Endometrium (tissue), 2 donors: Measurements from ENCODE around the gene SNAP25.

Experiments used
- FAIRE-seq: peaks from 2 replicates; lab custom pipeline; 2012; peaks lifted over from hg19 to GRCh38; lab: Jason Lieb, UNC
- donor health status: control.
- donor health status: control.

SNAP25 gene

DNA sequence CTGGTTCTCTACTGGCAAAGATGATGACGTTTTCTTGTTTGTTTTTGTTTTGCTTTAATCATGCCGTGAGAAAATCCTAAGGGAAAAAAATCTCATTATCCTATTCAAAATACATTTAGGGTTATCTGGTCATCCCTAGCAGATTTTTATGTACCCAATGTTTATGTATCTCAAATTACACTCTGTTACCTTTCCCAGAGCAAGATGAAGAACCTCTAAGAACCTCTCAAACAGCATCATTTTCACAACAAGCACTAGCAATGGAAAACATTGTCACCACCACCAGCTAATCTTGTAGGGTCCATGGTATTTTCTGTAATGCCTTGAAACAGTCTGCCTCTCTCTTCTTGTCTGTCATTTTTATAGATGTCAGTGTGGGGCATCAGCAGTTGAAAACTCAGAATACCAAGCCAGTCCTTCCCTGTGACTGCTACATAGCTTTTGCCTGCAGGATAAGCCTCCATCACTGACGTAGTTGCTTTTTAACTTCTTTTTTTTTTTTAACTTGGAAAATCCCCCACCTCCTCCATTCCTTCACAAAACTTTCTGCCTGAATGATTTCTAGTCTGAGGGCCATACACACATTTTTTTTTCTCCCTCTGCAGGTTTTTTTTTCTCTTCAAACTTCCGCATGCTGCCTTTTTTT lies 2.4 kb upstream of the SNAP25 start:
- FAIRE-seq: no peak

DNA sequence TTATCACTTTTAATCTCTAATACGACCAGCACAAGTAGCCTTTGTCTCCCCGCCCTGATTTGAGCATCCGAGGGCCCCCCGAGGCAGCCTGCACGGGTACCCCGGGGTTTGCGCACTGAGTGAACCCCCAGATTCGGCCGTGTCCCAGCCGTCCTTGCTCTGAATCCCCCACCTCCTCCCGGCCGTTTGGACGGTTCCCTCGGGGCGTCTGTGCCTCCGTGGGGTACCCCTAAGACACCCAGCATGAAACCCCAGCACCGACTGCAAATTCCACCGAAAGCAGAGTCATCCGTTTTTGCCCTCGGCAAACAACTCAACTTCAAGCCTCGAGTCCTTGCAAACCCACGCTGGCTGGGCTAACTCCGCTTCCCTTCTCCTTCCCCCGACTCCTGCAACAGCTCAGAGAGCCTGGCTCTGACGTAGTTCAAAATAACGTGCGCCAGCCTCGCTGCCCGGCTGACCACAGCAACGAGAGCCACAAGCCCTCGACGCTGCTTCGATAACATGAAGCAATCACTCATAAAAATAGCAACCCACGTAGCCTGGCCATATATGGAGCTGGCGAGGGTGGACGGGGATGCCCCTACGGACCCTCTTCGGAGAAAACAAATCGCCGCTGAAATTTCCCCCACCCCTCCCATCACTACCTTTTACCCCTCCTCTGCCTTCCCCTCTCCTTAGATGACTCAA lies 764 bp upstream of the SNAP25 start:
- FAIRE-seq: no peak

DNA sequence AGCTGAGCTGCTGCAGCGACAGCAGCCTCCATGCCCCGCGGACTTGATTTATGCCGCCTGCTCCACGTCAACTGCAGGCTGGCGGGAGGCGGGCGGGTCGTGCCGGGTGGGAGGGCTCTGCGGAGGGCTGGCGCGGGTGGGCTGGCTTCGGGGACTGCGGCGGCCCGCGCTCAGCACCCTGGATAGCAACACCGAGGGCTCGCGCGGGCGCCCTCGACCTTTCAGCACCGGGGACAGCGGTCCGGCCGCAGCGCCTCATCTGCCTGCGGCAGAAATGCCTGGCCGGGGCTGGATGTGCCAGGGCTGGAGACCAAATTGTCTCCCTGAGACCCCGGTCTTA lies 792 bp downstream of the SNAP25 start:
- no peak for FAIRE-seq

DNA sequence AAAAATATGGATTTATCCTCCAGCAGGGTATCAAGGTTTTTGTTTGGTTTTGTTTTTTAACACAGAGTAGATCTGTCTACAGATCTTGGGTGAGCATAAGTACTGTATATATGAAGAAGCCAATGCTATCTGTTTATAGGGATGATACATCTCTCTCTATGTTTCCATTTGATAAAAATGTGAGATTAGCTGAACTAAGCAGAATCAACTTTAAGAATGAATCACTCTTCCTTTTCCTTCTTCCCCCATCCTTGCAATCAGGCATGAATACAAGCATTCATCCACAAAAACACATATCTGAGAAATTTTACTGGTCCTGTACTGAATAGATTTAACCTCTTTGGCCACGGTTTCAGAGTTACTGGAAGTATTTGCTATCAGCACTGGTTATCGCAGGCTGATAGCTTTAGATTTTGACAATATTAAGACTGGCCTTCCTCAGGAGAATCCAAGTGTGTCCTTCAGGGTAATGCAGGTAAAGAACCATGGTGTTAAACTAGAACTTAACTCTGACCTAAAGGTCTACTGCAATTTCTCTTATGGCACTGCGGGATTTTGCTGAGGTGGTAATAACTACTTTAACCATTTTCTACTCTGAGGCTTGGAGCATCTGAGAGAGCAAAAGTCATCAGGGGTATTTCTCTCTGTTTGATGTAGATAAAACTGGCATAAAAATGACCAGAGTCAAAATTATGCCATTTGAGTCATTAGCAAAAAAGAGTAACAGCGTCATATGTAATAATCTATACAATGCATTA lies 1.5 kb downstream of the SNAP25 start:
- FAIRE-seq: no peak

DNA sequence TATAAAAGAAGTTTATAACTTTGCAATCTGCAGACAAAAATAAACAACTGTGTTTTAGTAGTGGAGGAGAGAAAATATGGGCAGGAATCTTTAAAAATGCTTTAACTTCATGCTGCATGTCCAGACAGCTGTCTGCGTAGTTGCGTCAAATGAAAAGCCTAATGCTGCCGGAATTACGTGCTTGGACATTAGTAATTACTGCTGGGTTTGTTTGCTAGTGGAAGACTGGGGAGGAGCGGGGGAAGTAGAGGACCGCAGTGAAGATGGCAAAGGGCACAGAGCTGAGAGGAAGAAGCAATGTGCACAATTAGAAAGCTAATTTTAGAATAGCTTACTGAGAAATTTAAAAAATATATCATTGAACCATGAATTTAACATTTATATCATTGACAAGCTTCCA lies 2.4 kb downstream of the SNAP25 start:
- FAIRE-seq: no peak

DNA sequence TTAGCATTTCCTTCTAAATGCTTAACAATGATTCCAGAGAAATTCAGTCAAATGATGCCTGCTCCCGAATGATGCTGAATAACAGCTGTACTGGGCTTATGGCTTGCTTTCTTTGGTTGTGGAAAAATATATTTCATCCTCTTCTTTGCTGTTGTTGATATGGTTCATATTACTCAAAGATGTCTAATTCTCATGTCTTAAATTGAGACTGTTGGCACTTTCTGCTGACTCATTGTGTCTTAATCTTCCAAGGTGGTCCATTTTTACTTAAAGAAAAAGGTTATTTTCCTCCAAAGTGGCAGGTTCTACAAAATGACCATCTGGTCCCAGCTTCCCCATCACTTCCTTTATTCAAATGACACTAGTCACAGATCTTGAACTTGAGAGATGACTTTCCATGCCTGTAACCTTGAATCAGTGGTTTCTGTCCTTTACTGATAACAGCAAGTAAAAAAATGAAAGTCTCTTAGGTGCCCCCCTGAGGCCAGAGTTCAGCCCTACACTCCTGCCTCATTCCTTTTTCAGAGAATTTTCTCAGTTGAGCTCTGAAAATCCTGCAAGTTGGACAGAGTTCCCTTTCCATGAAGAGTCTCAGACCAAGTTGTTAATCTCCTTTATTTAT lies 6.9 kb downstream of the SNAP25 start:
- FAIRE-seq: no peak

DNA sequence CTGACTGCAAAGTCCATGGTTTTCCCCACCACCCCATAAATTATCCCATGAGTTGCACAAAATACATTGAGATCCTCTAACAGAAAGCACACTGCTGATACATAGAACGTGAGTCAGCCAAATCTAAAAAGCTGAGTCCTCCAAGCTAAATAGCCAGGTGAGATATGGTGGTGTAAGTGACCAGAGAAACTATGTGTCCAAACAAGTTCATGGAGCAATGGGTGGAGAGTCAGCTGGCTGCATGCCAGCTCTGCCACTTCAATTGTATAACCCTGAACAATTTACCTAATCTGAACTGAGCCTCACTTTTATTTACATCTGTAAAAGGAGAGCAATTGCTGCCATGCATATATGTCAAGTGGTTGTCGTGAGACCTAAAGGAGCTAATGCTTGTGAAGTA lies 9.7 kb downstream of the SNAP25 start:
- FAIRE-seq: no peak

DNA sequence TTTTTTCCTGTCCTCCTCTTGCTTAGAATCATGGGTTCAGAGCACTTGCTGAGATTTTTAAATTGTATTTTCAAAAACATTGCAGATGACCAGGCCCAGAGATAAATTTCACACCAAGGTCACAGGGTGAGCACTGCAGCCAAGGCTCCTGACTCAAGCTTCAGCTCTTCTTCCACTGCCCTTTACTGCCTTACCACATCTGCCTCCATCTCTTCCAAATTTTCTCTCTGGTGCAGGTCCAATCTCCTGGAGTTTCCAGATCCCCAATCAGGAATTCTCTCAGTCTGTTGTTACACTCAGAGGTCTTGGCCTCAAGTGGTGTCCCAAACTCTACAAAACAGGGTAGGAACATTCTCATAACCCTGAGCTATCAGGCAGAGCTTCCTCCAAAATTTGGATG lies 12.7 kb downstream of the SNAP25 start:
- no peak for FAIRE-seq

DNA sequence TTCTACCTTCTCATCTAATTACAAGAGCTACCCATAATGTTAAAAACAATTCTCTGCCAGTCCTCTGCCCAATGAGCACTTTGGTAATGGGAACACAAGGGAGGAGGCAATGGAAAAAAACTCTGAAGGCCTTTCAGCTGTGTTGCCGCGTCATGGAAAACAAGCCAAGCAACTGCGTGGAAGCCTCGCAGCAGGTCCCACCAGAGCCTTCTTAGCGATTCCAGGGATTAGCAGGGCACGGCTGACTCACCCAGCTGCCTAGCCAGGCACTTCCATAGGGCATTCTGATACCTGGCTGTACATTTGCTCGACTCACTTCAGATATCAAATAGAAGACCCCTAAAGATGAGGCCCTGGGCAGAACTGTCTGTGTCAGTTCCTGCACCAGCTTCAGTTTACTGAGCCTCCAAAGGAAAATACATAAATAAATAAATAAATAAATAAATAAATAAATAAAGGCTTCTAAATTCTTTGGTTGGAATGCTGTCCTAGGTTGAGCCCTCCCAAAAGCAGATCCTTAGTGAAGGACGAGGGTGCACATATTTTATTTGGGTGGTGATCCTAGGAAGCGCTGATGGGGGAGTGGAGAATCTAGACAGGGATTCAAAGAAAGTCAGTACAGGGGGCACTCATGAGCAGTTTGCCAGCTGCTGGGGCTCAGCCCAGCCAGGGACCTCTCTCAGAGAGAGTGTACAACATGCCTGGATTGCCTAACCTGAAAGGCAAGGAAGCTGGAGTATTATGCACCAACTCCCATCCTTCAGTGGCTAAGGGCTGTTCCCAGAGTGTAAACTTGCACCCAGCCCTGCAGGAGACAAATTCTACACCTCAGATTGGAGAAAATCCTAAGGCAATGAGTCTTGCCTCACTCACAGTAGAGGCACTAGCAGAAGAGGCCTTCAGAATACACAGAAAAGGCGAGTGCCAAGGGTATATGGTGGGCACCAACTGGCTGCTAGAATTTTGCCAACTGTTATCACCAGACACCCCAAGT lies 18.2 kb downstream of the SNAP25 start:
- no peak for FAIRE-seq

DNA sequence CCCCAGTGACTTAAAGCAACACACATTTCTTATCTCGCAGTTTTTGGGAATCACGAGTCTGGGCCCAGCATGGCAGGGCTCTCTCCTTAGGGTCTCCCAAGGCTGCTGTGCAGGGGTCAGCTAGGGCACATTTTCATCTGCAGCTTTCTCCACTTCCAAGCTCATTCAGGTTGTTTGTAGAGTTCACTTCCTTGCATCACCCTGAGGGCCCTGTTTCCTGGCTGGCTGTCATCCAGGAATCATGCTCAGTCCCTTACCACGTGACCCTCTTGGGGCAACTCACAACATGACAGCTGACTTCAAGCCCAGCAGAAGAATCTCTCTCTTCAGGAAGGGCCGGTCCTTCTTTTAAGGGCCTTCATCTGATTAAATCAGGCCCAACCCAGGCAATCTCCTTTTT lies 21.3 kb downstream of the SNAP25 start:
- FAIRE-seq: no peak

DNA sequence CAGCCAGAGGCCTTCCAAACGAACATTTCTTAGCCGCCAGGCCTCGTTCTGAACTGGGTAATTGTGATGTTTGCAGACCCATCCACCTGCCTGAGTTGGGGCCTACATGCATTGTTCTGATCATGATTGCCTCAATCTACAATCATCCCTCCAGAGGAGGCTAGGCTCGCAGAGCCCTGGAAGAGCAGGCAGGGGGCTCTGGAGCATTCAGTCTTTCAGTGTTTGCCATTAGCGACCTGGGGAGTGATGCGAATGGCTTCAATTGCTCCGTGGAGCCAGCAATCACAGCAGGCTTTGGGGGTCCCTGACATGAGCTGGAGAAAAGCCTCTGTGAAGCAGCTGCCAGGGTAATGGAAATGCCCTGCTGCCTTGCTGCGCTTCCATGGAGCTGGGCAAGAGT lies 22.0 kb downstream of the SNAP25 start:
- no peak for FAIRE-seq

DNA sequence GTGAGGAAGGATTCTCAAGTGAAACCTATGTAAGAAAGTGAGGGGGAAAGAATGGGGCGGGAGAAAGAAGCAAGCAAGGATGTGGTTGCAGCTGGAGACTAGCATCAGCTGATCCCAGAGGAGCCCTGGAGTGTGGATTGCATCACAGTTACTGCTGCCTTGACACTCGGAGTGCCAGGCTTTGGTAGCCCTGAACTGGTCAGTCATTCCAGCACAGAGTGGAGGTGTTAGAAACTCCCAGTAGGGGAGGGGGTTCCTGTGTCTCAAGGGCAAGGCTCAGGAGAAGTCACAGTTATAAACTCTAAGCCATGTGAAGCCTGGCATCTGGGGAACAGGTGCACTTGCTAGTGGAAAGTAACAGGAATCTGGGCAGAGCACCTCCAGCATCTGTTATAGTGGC lies 23.5 kb downstream of the SNAP25 start:
- no peak for FAIRE-seq

DNA sequence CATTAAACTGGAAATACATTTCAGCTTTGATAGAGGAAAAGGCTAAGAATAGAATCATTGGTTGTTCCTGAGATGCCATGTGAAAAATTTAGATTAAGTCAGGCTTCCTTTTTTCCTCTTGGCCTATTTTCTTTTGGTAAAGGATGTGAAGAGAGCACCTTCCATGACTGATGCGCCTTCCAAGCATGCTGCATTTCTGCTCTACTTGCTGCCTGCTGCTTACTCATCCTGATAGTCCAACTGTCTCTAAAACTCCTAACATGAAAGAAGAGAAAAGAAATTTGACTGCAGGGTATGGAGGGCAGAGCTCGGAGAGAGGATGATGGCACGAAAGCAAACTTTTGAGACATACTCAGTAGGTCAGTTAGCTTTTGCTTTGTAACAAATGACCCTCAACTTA lies 28.8 kb downstream of the SNAP25 start:
- FAIRE-seq: no peak

DNA sequence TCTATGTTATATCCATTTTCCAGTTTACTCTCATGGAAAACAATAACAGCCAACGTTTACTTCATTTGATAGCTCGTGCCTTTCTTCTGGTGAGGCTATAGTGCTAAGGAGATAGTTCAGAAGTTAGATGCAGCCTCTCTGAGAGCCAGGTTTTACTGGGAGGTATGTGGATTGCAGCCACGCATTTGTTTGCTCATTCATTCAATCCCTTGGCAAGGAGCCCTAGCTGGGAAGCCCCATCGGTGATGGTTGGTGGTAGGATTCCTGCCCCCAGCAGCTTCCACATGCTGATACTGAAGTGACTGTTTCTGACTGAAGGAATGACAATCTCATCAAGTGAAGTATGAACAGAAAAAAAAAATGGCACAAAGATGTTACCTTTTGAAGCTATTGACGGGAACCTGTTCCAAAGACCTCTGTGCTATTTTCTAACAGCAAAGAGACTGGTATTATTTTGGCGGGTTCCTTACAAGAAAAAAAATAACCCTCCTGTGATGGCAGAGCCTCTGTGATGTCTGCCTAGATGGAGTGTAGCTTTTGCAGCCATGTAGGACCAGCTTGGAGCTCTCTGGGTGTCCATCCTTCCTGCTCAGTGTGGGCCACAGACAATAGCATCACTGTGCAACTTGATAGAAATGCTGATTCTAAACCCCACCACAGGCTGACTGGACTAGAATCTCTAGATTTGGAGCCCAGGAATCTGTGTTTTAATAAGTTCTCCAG lies 30.6 kb downstream of the SNAP25 start:
- FAIRE-seq: no peak

DNA sequence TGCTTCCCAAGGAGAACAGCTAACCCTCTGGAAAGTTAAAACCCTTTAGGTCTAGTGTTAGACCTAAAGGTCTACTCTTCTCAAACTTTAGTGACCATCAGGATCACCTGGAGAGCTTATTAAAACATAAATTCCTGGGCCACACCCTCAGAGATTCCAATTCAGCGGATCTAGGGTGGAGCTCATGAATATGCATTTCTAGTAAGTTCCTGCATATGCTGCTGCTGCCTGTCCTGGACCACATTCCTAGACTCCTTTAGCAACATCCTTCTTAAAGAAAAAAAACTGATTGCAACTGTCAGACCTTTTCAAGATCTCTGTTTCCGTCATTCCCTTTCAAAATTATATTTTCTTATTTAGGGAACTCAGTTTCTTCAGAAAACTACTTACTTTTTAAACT lies 31.2 kb downstream of the SNAP25 start:
- no peak for FAIRE-seq

DNA sequence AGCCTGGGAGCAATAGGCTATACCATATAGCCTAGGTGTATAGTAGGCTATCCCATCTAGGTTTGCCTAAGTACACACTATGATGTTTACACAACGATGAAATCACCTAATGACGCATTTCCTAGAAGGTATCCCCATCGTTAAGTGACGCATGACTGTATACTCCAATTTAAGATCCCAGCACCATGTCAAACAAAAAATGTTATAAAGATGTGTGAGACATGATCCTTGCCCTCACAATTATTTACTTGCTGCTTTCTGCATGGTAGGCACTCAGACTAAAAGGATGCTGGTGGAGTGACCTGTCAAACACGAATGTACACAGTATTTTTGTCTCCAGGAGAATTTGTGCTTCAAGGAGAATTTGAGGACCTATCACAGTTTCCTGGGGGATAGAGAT lies 32.3 kb downstream of the SNAP25 start:
- FAIRE-seq: no peak

DNA sequence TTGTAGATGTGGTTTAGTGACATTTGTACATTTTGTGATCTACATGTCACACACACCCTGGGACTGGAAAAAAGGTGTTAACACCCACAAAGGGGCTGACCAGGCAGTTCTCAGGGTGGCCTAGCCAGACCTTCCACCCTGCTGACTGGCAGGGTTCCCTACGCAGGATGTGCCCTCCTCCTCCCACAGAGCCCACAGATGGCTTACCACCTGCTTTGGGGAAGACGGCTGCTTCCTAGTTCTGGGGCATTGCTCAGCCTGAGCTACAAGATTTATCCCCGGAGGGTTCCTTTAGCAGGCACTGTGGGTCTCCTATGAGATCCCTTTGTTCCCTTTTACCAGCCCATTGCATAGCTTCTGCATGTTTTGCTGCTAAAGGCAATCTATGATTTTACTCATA lies 35.1 kb downstream of the SNAP25 start:
- FAIRE-seq: no peak

DNA sequence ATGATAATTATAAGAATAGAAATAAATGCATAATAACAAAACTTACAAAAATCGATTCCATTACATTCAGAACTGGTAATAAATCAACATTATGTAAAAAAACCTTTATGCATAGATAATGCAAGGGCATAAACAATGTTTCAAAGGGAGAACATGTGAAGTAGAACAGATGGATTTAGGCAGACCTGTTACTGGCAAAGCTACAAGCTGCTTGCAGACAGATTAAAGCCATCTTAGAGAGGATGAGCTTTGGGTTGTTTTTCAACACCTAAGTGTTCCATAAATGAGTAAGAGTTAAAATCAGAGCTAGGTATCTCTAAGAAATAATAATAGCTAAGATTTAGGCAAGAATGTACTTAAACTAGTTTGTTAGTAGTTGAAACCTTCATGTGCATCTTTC lies 37.2 kb downstream of the SNAP25 start:
- FAIRE-seq: no peak

DNA sequence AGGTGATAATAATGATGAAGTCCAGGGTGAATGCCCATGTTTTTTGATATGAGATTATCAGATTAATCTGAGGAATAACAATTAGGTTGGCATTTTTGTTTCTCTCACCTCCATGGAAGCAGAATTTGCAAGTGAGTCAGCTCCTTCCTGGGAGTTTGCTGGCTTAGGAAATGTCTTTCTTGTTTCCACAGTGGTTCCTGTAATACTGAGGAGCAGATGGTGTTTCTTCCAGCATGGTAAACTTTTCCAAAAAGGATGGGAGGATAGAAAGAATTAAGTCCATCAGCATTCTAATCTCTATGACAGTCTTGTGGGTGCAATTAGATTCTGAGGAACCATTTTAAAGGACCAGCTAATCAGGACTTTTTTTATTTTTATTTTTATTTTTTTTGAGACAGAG lies 40.5 kb downstream of the SNAP25 start:
- FAIRE-seq: no peak

DNA sequence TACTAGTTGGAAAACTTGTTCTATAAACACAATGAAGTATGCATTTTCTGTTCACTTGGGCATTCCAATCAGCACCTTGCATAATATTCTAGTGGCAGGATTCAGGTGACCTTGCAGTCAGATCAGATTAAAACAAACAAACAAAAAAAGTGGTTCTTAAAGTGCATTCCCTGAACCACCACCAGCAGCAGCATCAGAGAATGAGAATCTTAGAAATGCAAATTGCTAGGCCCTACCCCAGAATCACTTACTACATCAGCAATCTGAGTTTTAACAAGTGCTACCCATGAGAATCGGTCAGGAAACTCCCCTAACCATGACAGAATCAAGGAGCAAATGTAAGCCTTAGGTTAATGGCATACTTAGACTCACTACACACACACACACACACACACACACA lies 41.7 kb downstream of the SNAP25 start:
- no peak for FAIRE-seq

DNA sequence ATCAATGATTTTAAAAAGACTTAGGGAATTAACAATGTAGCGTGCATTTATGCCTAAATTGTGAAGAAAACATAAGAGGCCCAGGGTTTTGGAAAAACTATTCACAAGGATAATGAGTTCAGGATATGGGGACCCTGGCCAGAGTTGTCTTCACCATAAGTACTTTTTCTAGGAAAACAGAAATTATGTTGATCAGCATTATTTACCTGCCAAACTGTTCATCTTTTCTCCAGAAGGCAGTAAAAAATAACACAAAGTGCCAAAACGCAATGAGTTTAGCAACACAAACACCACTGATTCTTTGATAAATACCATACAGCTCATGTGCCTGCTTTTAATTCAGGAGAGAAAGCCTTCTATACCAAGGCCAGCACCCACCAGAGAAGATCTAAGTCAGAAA lies 43.1 kb downstream of the SNAP25 start:
- no peak for FAIRE-seq
